ENCODE data around the gene RAD51B.

GRCh38 chr14:68684466-68685418 is 865.2 kb downstream of the RAD51B start:
- TF ChIP-seq POLR2A (IDR thresholded peaks at IDR 0.05; ENCODE audit: low read depth, low read length) (no peak), POLR2AphosphoS5 (IDR thresholded peaks at IDR 0.05; ENCODE audit: low read depth, low read length) (no peak), POU2F2 (IDR thresholded peaks at IDR 0.05; ENCODE audit: low read depth, low read length) (no peak)

All from GM12891 (cell line).